SK-N-SH treated with all-trans-retinoic acid at 6 μM for 48 hours (cell line): ENCODE measurements around the gene MAPK14.
"Not testable (repeated sequence)": the region's sequence is repeated elsewhere in the genome, so short reads cannot be mapped to it uniquely, and the experiment has no call there.

Experiments used
- ATAC-seq: fragments of 200-7000 bp; cut with Tn5 transposase; 3 replicates; pipeline ENCODE4 v1.9.1; 2020; ENCODE audit warnings: mild to moderate bottlenecking, moderate library complexity
- ARNTL ChIP-seq: fragments of 450-650 bp; formaldehyde crosslinking; IDR thresholded peaks from 2 replicates; pipeline ENCODE4 v1.5.0; 2020; ENCODE audit warnings: low read depth, mild to moderate bottlenecking, moderate library complexity, borderline replicate concordance
- BACH2 ChIP-seq: fragments of 250-450 bp; sonication (Bioruptor Pico); IDR thresholded peaks from 2 replicates; pipeline ENCODE4 v1.9.0; 2021; ENCODE audit warnings: mild to moderate bottlenecking, borderline replicate concordance
- CREB5 ChIP-seq: fragments of 250-450 bp; sonication (Bioruptor Pico); IDR thresholded peaks from 2 replicates; pipeline ENCODE4 v1.5.1; 2020; ENCODE audit warnings: low read depth, mild to moderate bottlenecking, moderate library complexity
- CSDC2 ChIP-seq: fragments of 250-450 bp; sonication (Bioruptor Pico); IDR thresholded peaks from 2 replicates; pipeline ENCODE4 v1.5.0; 2020; ENCODE audit warnings: mild to moderate bottlenecking, moderate library complexity
- ESRRG ChIP-seq: fragments of 250-450 bp; sonication (Bioruptor Pico); IDR thresholded peaks from 2 replicates; pipeline ENCODE4 v1.6.1; 2021; ENCODE audit warnings: mild to moderate bottlenecking
- GLIS3 ChIP-seq: fragments of 250-450 bp; sonication (Bioruptor Pico); IDR thresholded peaks from 2 replicates; pipeline ENCODE4 v1.5.0; 2020; ENCODE audit warnings: mild to moderate bottlenecking, moderate library complexity
- ISL1 ChIP-seq: fragments of 250-450 bp; sonication (Bioruptor Pico); IDR thresholded peaks from 2 replicates; pipeline ENCODE4 v2.1.2; 2022; ENCODE audit warnings: mild to moderate bottlenecking, moderate library complexity
- OSR1 ChIP-seq: fragments of 250-450 bp; sonication (Bioruptor Pico); IDR thresholded peaks from 2 replicates; pipeline ENCODE4 v1.8.0; 2022; ENCODE audit warnings: moderate library complexity, mild to moderate bottlenecking, inconsistent platforms
- PATZ1 ChIP-seq: fragments of 250-450 bp; sonication (Bioruptor Pico); IDR thresholded peaks from 2 replicates; pipeline ENCODE4 v1.8.0; 2020; ENCODE audit warnings: mild to moderate bottlenecking, moderate library complexity, borderline replicate concordance
- POU6F1 ChIP-seq: fragments of 250-450 bp; sonication (Bioruptor Pico); IDR thresholded peaks from 2 replicates; pipeline ENCODE4 v1.8.0; 2021; ENCODE audit warnings: low read depth, mild to moderate bottlenecking, moderate library complexity, borderline replicate concordance
- PPARA ChIP-seq: fragments of 250-450 bp; sonication (Bioruptor Pico); IDR thresholded peaks from 2 replicates; pipeline ENCODE4 v1.5.0; 2020; ENCODE audit warnings: mild to moderate bottlenecking, borderline replicate concordance
- RARB ChIP-seq: fragments of 250-450 bp; sonication (Bioruptor Pico); IDR thresholded peaks from 2 replicates; pipeline ENCODE4 v1.8.0; 2021; ENCODE audit warnings: mild to moderate bottlenecking, moderate library complexity
- SNAI2 ChIP-seq: fragments of 250-450 bp; sonication (Bioruptor Pico); IDR thresholded peaks from 2 replicates; pipeline ENCODE4 v1.5.0; 2020; ENCODE audit warnings: mild to moderate bottlenecking, moderate library complexity
- TCF4 ChIP-seq: fragments of 250-450 bp; sonication (Bioruptor Pico); IDR thresholded peaks from 2 replicates; pipeline ENCODE4 v1.8.0; 2021; ENCODE audit warnings: mild to moderate bottlenecking, moderate library complexity, borderline replicate concordance
- TOX ChIP-seq: fragments of 250-450 bp; sonication (Bioruptor Pico); IDR thresholded peaks from 2 replicates; pipeline ENCODE4 v1.8.0; 2021; ENCODE audit warnings: mild to moderate bottlenecking, moderate library complexity, borderline replicate concordance
- TSHZ2 ChIP-seq: fragments of 250-450 bp; sonication (Bioruptor Pico); IDR thresholded peaks from 2 replicates; pipeline ENCODE4 v1.5.0; 2020; ENCODE audit warnings: mild to moderate bottlenecking, moderate library complexity
- ZFP3 ChIP-seq: fragments of 250-450 bp; sonication (Bioruptor Pico); IDR thresholded peaks from 2 replicates; pipeline ENCODE4 v1.5.0; 2020; ENCODE audit warnings: mild to moderate bottlenecking, moderate library complexity
- ZFP30 ChIP-seq: fragments of 450-650 bp; formaldehyde crosslinking; IDR thresholded peaks from 2 replicates; pipeline ENCODE4 v1.5.0; 2022; ENCODE audit warnings: mild to moderate bottlenecking, moderate library complexity
- ZNF565 ChIP-seq: fragments of 450-650 bp; formaldehyde crosslinking; conservative IDR thresholded peaks from 2 replicates; pipeline ENCODE4 v1.5.0; 2020; ENCODE audit warnings: low read depth, mild to moderate bottlenecking, moderate library complexity
- ZNF70 ChIP-seq: fragments of 450-650 bp; formaldehyde crosslinking; IDR thresholded peaks from 2 replicates; pipeline ENCODE4 v1.5.0; 2020; ENCODE audit warnings: mild to moderate bottlenecking, moderate library complexity
- ZNF8 ChIP-seq: fragments of 450-650 bp; formaldehyde crosslinking; IDR thresholded peaks from 2 replicates; pipeline ENCODE4 v1.5.0; 2020; ENCODE audit warnings: mild to moderate bottlenecking, moderate library complexity

MAPK14 gene

GRCh38 chr6:36028088-36028876 is 674 bp downstream of the MAPK14 start:
- TF ChIP-seq CSDC2 (CRISPR knock-in tag) (no peak), PATZ1 (CRISPR knock-in tag) (0 out of 2 replicates have a peak, but pooled peaks have one; percentile 19)
- TF ChIP-seq, all 23 proteins: peak for 1
- ATAC-seq, result peak; percentile 48

GRCh38 chr6:36028877-36029324 is 1.3 kb downstream of the MAPK14 start:
- ATAC-seq, result peak; percentile 63
- TF ChIP-seq ZNF565 (CRISPR knock-in tag) (no peak), ESRRG (CRISPR knock-in tag) (no peak), TCF4 (no peak)

GRCh38 chr6:36029464-36029863 is 1.9 kb downstream of the MAPK14 start:
- no peak for ATAC-seq
- TF ChIP-seq ISL1 (CRISPR knock-in tag) (no peak), OSR1 (CRISPR knock-in tag) (no peak), PATZ1 (CRISPR knock-in tag) (no peak), TOX (no peak), ZNF8 (CRISPR knock-in tag) (no peak), TSHZ2 (CRISPR knock-in tag) (no peak), ESRRG (CRISPR knock-in tag) (no peak), ARNTL (CRISPR knock-in tag) (no peak), RARB (CRISPR knock-in tag) (no peak)
- TF ChIP-seq, all 23 proteins: peak for 0

GRCh38 chr6:36032261-36032660 is 4.7 kb downstream of the MAPK14 start:
- TF ChIP-seq BACH2 (CRISPR knock-in tag) (no peak), CREB5 (no peak), ZFP30 (no peak), ZNF70 (no peak), ARNTL (CRISPR knock-in tag) (no peak)
- no peak for ATAC-seq

GRCh38 chr6:36033144-36033543 is 5.5 kb downstream of the MAPK14 start:
- not testable (repeated sequence) for ATAC-seq

GRCh38 chr6:36033935-36034334 is 6.3 kb downstream of the MAPK14 start:
- TF ChIP-seq POU6F1 (CRISPR knock-in tag) (no peak), TOX (no peak), ZNF565 (CRISPR knock-in tag) (no peak), PATZ1 (CRISPR knock-in tag) (no peak), SNAI2 (CRISPR knock-in tag) (no peak), CSDC2 (CRISPR knock-in tag) (no peak), ZFP3 (CRISPR knock-in tag) (no peak), GLIS3 (CRISPR knock-in tag) (no peak), PPARA (CRISPR knock-in tag) (no peak), TCF4 (no peak), OSR1 (CRISPR knock-in tag) (no peak), ISL1 (CRISPR knock-in tag) (no peak)
- TF ChIP-seq, all 23 proteins: peak for 0

More at GRCh38 chr6:36033935-36034334, 6.3 kb downstream of the MAPK14 start:
- ATAC-seq, result no peak
